ENCODE measurements around the gene SH3RF3.
A peak's percentile ranks its signal among the peaks of the same experiment; 100 is the strongest.

The SH3RF3 gene

DNA sequence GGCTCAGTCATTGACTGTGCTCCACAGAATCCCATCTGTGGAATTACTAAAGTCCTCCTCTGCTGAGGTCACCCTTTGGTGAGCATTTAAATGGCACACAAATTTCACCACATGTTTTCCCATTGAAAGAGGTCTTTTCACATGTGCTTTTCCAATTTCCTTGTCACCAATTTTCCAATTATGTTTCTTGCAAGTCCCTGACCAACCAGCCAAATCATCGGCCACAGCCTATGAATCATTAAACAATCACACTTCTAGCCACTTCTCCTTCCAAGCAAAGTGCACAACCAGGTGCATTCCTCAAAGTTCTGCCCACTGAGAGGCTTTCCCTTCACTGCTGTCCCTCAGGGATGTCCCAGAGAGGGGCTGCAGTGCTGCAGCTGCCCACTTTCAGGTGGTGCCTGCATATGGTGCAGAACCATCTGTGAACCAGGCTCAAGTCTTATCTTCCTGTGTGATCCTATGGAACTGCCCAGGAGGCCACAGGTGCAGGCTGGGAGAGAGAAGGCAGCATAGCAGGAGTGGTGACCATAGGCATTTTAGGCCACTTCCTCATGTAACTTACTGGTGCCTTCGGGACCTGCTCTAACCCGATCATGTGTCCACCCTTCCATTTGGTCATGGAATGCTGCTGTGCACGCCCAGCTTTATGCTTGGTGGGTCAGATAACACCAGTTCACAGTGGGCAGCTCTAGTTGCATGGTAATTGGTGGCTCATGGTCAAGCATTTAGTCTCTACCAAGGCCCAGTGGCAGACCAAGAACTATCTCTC lies 331.7 kb downstream of the SH3RF3 start:
- no peak for DNase-seq

DNA sequence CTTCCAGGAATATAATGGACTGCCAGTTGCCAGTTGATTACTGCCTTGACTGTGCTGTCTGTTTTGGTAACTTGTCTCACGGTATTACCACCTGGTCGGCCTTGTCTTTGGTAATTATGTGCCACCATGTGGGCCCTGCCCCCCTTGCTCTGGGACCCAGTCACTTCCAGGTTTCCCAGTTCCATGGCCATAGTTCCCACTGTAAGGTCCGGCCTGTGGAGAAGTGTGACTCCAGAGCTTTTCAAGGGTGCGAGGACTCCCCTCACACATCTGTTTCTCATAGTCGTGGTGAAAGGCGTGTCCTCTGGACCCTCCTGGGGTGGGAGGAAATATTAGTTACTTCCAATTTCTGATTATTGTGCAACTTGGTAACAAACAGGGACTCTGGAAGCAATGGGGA lies 334.2 kb downstream of the SH3RF3 start:
- DNase-seq = no peak

DNA sequence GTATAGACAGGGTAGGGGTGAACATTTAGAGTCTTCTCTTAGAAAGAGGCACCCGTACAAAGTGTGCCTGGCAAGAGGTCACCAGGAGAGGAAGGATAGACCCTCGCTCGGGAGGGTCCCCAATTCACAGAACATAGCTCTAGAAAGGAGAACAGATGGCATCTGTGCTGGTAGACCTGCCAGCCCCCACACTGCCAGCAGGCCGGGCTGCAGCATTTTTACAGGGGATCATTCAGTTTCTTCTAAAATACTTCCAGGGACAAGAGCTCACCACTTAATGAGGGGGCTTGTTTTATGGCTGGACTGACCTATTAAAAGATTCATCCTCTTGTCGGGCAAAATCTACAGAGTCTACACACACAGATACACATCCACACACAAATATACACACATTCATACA lies 334.9 kb downstream of the SH3RF3 start:
- no peak for DNase-seq

DNA sequence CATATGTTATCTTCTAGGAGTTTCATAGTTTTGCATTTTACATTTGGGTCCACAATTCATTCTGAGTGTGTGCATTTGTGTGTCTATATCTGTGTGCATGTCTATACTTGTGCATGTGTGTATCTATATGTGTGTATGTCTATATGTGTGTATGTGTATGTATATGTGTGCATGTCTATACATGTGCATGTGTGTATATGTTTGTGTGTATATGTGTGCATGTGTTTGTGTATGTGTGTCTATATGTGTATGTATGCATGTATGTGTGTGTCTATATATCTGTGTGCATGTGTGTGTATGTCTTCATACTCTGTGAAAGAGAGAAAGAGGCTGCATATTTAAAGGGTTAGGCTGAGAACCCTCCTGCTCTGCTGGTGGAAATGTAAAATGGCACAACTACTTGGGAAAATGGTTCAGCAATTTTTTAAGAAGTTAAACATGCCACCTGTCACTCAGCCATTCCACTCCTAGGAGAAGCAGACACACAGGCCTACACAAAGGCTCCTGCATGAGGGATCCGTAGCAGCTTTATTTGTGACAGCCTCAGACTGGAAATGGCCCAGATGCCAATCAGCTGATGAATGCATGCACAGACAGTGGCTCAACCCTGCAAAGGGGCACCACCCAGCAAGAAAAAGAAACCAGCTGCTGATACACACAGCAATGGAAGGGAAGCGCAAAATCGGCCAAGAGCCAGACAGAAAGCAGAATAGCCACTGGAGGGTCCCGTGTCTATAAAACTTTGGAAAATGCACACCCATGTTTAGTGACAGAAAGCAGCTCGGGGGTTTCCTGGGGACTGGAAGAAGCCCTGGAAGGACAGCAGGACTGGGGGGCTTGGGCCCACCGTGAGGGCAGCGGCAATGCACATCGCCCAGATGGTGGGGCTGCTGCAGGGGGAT lies 337.9 kb downstream of the SH3RF3 start:
- peak in 24 of 56 donors; percentile 10 to 59 (median 27) for DNase-seq

DNA sequence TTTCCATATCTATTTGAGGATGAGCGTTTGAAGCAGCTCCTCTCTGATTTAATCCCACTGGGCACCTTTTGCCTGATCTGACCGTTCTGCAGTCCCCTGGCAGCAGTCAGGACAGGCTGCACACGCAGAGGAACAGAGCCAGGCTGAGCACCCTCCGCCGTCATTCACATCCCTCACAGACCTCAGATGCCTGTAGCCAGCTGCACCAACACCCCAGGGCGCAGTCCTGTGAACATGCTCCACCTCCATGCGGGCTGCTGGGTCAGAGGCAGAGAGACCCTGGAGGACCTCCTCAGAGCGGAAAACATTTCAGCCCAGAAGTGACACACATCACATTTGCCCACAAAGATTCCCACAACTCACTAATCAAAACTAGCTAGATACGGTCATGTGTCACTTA lies 338.7 kb downstream of the SH3RF3 start:
- no peak for DNase-seq

DNA sequence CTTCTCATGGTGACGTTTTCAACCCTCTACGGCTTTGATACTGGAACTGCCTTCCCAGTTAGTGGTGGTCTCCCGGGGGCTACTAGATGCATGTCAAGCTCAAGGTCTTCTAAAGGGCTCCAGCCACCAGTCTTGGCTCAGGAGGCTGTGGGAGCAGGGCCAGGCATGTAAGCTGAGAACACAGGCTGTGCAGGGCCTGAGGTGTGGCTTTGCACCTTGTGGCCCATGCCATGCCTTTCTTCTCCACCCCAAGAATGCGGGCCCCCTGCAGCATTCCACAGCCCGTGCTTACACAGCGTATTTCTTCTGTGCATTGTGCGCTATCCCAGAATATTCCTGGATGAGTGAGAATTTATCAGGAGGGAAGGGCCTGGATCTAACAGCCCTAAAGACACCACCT lies 339.9 kb downstream of the SH3RF3 start:
- no peak for DNase-seq

DNA sequence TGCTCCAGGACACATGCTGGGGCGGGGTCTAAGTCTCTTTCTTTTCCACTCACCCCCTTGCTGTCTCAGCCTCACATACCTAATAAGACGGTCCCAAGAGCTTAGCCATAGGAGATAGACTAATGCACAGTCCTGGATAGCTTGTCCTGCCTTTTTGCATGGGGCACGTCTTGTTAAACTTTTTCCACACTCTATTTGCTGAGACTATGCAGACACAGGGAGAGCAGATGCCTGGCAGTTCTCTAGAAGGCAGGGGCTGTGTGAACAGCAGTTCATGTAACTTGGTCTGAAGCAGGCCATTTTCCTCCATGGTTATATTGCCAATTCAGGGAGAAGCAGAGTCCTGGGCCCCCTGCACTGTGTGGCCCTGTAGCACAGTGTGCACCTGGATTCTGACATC lies 342.7 kb downstream of the SH3RF3 start:
- no peak for DNase-seq

DNA sequence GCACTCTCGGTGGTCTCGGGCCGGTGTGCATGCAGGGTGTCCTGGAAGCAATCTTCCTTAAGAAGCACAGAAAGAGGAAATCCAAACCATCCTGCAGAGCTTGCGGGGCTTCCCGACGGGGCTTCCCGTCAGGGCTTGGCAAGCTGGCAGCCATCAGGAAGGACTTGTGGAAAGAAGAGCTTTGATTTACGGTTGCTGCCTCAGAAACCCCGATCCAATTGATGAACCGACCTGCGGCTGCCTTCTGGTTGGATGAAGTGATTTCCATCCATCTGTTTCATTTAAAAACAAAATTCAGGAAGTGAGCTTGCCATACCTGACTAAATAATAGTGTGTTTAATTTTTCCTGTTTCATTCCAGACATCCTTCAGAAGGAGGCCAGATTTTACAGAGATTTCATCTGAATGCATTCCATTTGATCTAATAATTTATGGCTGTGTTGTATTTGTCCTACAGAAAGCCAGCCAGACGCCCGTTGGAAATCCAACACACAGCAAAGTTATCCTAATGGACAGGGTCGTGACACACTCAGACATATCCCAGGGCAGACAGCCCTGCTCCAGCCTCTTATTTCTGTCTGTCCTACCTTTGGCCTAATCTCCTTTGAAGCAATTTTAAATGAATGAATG lies 343.4 kb downstream of the SH3RF3 start:
- DNase-seq = no peak

DNA sequence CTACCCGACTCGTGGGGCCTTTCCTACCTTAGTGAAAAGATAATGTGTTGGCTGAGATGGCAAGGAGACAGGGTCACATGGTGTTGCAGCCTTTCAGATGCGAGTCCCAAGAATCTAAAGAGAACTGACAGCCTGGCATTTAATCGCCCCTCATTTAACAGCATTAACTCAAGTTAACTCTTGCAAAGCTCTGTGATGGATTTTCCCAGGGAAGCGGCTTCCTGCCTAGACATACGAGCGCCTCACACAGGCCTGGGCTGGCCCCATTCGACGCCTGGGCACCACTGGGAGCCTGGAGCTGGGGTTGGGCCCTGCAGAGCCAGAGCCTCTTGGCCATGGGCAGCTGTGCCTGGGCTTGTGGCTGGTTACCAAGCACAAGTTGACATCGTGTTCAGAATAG lies 344.0 kb downstream of the SH3RF3 start:
- no peak for DNase-seq

DNA sequence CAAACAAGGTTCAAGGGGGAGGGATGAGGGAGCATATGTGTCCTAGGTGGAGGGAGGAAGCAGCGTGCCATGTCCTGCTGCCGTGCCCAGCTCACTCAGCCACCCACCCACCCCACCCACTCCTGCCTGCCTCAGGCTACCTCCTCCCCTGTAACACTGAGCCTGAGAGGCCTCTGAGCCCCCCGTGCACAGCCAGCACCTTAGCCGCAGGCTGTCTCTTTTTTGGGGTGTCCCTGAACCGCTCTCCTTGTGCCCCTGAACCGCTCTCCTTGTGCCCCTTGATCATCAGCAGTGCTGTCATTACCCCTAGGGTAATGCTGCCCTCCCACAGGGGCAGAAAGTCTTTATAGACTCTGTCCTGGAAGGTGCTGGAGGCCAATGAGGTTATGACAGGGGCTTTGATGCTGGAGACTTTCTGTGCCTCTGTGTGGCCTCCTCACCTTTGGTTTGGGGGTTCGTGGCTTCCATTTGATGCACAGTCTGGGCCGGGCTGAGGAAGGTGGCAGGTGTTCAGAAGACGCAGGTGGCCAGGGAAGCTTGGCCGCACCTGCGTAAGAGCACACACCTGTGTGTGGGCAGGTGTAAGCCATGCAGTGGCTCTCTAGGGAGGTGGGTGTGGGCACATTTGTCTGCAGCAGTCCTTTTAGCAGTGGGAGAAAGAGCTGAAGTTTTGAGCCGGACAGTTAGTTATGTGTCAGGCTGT lies 344.8 kb downstream of the SH3RF3 start:
- no peak for DNase-seq

DNA sequence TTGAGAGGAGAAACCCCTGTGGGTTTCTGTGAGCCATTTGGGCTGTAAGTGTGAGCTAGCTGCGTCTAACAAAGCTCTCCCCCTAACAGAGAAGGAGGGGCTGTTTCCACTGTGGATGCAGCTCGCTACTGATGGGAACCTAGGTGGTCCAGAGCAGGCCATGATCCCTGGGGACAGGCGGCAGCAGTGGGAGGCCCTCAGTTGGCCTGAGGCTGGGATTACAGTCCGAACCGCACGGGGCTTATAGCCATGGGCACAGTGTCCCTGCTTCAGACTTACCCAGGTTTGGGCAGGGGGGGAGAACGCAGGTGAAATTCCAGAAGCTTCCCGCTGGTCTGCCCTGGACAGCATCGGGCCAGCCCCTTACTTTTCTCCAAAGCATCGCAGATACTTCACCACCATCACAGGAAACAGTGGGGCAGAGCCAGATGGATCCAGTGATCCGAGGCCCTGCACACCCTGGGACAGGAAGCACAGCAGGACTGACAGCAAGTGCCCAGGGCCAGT lies 345.4 kb downstream of the SH3RF3 start:
- no peak for DNase-seq

DNA sequence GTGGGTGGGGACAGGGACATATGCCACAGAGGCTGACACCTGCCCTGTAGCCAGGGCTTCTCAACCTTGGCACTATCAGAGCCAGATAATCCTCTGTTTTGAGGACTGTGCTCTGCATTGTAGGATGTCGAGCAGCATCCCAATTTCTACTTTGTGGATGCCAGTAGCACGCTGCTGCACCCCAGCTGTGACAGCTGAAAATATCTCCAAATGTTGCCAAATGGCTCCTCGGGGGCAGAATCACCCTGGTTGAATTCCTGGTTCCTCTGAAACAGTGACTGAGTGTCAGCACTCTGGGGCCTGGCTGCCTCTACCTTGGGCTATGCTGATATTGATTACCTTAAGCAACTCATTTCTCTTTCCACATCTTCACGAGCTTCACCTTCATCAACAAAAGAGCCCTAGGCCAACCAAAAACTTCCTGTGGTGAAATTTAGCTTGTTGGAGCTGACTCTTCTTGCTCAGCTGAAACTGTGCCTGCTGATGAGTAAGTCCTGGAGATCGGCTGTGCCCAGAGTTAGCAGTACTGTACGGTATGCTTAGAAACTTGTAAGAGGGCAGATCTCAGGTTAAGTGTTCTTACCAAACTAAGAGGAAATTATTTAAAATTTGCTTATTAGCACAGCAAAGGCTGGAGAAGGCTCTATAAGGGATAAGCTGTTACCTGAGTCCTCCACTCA lies 346.7 kb downstream of the SH3RF3 start:
- DNase-seq = peak in 4 of 56 donors; percentile 7 to 25 (median 13)

DNA sequence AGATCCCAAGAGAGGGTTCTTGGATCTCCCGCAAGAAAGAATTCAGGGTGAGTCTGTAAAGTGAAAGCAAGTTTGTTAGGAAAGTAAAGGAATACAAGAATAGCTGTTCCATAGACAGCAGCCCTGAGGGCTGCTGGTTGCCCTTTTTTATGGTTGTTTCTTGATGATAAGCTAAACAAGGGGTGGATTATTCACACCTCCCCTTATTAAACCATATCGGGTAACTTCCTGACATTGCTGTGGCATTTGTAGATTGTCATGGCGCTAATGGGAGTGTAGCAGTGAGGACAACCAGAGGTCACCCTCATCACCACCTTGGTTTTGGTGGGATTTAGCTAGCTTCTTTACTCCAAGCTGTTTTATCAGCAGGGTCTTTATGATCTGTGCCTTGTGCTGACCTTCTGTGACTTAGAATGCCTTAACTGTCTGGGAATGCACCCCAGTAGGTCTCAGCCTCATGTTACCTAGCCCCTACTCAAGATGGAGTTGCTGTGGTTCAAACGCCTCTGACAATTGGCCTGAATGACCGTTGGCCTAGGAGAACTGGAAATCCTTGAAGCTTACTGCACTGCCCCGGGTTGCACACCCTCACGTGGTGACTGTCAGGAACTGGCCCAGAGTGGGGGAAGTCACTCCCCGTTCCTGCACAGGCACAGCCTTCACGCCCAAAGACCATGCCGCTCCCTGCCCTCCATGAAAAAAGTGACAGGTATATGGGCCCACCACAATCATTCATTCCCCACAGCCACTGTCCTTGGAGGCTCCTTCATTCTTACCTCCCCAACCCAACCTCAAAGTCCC lies 347.8 kb downstream of the SH3RF3 start:
- DNase-seq = no peak

DNA sequence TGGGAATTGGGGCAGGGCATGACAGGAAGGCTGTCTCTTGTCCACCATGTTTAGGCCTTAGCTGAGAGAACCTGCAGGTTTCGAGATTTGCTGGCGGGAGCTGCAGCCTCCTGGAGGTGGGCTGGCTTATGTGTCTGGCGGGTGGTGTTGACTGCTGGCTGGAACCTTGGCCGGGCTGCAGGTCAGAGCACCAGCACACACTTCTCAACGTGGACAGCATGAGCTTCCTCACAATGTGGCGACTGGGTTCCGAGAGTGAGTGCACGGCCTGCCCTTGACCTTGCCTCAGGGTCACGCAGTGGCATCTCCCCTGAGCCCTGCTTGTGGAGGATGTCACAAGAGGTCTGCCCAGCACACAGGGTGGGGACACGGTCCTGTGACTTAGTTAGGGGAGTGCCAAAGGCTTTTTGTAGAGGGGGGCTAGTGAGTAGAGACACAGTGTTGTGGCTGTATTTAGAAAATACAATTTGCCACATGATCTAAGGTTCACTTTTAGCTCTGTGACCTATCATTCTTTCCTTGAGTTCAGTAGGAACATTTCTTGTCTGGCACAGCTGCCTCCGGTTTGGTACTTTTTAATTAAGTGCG lies 350.0 kb downstream of the SH3RF3 start:
- no peak for DNase-seq

DNA sequence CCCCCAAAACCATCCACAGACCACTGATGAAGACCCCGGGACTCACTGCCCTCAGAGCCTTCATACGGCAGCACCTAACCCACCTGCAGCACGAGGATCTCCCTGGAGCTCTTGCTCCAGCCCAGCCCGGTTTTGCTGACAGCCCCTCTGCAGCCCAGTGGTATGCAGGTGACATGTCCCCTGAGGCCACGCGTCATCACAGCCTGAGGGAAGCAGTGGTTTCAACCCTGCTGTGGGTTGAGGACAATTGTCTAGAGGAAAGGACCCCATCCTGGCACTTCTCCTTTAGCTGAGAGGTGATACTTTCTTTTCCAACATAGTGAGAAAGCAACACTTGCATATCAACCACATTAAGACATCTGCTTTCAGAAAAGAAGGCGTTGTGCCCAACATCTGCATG lies 350.8 kb downstream of the SH3RF3 start:
- DNase-seq = no peak

DNA sequence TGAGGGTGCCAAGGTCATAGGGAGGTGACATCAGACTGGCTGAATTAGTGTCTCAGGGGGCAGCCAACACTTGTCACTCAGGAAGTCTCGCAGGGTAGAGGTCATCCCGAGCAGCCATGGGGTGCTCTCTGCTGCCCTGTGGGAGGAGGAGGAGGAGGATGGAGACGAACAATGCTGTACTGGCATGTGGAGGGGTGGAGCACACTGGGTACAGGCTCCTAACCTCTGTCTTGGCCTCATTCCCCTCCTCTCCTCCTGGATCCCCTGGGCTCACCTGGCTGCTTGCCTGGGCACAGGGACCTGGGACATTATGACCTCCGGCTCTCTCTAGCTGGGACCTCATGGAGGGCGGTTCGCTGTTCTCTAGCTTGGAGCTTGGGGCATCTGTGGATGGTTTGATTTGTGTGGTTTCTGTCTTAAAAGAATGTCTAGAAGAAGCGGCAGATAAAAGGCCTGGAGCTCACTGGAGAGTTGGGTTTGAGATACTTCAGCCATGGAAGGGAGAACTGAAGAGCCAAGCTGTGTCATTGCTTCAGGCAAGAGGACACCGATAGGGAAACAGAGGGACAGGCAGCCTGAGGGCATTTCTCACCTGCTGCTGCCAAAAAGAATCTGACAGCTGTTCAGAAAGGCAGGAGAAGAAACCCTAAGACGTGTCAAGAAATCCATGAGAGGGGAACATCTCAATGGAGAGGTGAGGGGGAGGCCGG lies 351.6 kb downstream of the SH3RF3 start:
- DNase-seq = no peak

DNA sequence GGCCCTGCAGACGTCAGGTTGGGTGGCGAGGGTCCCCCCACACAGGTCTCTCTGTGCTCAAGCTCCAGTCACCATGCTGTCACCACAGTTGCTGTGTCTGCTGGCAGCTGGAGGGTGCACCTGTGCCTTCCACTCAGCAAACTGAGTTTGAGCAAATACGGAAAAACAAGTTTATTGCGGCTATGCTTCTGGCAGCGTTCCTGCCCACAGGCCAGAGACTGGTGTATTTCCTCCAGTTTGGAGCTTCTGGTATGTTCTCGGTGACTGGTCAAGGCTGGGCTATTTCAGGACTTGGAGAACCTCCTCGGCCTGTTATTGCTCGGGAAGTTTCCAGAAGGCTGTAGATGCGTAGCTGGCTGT lies 352.2 kb downstream of the SH3RF3 start:
- no peak for DNase-seq

DNA sequence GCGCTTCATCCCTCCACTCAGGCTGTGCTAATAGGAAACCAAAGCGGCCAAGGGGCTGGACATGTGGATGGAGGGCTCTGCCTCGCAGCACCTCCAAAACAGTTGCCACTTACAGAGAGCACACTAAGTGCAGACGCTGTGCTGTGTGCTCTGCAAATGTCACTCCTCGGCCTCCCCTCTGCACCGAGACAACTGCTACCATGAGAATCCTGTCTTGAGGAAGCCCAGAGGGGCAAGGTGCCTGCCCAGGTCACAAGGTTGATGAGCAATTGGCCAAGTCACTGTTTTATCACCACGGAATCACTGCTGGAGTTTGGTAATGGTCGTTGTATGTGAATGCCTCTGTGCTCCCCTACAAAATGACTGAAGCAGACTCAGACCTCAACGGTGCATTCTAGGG lies 352.6 kb downstream of the SH3RF3 start:
- DNase-seq = no peak

DNA sequence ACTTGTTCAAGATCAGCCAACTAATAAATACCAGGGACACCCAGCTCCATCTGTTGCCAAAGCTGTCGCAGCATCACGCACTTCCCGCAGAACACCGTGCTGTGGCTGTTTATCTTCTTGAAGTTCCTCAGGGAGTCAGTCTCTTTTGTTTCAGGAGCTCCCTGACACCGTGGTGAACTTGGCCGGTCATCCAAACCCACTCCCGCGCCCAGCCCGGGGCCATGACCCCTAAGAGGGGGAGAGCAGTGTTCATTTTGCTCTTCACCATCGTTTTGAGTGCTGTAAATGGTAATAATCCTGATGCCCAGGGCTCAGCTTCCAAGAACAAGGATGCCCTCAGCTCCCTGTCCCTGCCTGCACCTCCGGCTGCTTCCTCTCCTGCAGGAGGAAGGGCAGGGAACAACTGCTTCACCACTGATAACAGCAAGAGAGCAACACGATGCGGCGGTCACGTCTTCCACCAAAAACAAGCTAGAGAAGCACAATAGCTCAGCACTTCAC lies 353.4 kb downstream of the SH3RF3 start:
- DNase-seq = no peak
